Hepatic stellate cell (primary cell): ENCODE measurements around the gene ZNHIT2.

Experiments
- DNase-seq: peaks from one replicate; pipeline ENCODE4 v3.0.0; 2011; ENCODE audit warnings: low spot score

The ZNHIT2 gene

GRCh38 chr11:65134240-65134951 is 16.9 kb upstream of the ZNHIT2 start, which contains the start of gene SYVN1:
Gene SYVN1 (minus strand): TSS chr11:65134519. CDS start chr11:65133601, 918 bp downstream.
- DNase-seq, result peak; percentile 97

- no peak for DNase-seq
These were observed 16.2 kb upstream of the ZNHIT2 start for GRCh38 chr11:65133724-65134123.

DNA sequence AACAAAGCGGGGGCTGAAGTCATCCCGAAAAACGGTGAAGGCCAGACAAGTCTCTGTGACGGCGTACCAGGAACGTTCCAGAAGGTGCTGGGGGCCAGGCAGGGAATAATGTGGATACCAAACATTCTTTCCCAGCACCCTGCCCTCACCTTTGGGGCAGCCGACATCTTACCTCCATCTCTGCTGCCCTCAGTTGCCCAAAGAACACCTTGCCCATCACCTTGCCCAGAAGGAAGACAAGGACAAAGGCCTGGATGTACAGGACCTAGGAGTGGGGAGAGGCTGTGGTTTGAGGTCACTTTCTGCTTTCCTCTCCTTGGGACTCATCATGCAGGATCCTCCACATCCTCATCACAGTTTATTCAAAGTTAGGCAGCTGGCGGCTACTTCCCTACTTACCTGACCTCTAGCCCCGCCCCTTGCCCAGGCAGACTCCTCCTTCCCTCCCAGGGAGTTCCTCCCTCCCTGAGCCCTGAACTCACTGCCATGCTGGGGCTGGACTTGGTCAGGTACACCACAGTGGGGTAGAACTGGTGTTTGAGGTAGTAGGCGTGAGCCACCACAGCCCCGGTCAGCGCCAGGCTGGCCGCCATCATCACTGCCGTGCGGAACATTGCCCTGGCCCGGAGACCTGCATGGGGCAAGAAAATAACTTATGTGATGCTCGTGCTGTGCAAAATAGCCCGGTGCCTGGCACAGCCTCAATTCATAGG is 15.6 kb upstream of the ZNHIT2 start:
- DNase-seq, result no peak

- no peak for DNase-seq
These were observed 14.9 kb upstream of the ZNHIT2 start for GRCh38 chr11:65132238-65132987.

DNA sequence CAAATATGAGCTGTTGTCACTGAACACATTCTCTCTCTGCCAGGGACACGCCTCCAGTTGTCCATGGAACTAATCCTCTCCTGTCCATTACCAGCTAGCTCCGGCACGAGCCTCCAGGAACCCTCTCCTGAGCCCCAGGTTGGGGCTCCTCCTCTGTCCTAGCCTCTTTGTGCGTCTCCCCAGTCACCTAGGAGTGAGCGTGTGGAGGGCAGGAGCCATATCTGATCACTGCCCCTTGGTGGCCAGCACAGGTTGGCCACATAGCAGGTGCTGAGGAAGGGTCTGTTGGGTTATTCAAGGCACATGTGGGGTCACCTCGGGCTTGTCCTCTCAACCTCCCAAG is 14.4 kb upstream of the ZNHIT2 start:
- no peak for DNase-seq

GRCh38 chr11:65131417-65131776 is 13.9 kb upstream of the ZNHIT2 start:
- no peak for DNase-seq

- no peak for DNase-seq
These were observed 13.3 kb upstream of the ZNHIT2 start for GRCh38 chr11:65130631-65131416.

DNA sequence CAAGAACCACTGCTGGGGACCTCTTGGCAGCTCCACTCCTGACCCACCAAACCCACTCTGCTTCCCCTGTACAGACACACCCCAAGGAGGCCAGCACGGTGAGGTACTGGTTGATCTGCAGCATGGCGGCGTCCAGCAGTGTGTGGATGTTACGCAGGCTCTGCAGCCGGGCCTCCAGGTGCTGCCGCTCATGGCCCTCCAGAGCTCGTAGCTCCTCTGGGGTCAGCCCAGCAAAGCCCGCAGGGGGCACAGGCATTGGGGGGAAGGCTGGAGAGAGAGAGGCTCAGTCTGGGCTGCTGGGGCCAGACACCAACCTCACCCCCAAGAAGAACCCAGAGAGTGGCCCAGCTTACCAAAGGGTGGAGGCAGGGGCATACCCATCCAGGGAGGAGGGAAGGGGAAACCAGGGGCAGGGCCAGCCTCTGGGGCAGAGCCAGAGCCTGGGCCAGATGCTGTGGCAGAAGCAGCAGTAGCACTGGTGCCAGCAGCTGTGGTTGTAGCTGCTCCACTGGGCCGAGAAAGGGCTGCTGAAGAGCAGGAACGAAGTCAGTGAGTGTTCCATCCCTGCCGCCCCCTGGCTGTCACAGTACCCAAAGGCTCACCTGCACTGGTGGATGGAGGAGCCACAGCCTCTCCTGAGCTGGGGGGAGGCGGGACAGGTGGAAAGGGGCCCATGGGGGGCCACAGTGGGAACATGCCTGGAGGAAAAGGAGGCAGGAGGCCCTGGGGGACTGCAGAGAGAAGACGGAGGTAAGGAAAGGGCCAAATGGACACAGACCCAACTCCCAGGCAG is 12.3 kb upstream of the ZNHIT2 start:
- DNase-seq, result no peak

DNA sequence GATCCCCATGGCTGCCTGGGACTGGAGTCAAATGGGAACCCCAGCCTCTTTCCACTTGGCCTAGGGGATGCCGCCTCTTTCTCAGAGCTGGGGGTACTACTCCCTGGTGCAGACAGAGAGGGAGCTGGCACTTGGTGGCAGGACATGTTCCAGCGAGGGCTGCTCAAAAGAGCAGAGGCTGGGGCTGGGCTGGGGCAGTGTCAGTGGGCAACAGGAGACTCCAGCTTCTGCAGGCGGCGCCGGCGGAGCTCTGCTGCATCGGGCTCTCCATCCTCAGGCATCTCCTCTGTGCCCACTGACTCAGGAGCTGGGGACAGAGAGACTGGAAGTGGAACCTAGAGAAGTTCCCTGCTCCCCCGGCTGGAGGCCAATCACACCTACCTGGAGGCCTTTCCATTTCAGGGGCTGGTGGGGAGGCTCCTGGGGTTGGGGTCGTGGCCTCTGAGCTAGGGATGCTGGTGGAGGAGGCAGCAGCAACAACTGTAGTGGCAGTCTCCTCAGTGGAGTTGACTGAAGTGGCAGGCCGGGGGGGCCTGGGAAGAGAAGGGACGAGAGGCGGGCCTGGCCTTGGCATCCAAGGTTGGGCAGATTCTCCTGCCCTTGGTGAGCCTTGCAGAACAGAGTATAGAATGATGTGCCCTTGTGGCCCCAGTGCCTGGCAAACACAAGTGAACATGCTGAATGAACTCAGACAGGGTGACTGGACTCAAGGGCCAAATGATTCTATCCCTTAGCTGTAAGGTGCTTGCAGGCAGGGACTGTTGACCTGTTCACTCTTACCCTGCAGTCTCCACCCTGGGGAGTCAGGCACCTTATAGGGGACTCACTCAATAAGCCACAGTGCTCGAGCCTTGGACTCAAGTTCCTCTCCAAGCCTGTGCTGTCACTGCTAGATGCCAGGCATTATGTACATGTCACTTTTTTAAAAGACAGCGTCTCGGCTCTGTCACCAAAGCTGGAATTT is 11.0 kb upstream of the ZNHIT2 start:
- no peak for DNase-seq

GRCh38 chr11:65127473-65128181 is 10.1 kb upstream of the ZNHIT2 start:
- DNase-seq, result no peak

GRCh38 chr11:65126624-65127274 is 9.2 kb upstream of the ZNHIT2 start:
- DNase-seq, result no peak

DNA sequence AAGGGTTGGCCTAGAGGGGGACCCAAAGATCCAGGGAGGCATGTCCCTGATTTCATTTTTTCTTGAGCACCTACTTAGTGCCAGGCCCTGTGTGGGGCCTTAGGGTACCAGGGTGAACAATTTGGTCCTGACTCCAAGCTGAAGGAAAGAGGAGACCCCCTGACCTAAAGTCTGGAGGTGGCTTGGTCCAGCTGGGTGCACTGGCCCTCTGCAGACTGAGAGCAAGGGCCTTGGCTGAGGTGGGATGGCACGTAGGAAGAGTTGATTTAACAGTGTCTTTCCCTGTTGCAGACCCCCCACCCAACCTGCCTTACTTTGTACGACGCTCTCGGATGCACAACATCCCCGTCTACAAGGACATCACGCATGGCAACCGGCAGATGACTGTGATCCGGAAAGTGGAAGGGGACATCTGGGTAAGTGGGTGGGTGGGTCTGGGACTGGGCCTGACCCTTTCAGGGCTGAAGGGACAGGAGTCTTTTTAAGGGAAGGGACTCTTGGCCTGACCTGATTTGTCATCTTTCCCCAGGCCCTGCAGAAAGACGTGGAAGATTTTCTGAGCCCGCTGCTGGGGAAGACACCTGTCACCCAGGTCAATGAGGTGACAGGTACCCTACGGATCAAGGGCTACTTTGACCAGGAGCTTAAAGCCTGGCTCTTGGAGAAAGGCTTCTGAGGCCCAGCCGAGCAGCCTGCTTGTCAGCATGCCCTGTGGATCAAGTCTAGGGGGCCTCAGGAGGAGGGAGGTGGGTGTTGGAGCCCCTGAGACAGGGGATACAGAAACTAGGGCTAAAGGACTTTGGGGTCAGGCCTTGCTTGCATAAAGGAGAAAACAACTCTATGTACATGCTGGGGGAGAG is 7.9 kb upstream of the ZNHIT2 start:
- no peak for DNase-seq

DNA sequence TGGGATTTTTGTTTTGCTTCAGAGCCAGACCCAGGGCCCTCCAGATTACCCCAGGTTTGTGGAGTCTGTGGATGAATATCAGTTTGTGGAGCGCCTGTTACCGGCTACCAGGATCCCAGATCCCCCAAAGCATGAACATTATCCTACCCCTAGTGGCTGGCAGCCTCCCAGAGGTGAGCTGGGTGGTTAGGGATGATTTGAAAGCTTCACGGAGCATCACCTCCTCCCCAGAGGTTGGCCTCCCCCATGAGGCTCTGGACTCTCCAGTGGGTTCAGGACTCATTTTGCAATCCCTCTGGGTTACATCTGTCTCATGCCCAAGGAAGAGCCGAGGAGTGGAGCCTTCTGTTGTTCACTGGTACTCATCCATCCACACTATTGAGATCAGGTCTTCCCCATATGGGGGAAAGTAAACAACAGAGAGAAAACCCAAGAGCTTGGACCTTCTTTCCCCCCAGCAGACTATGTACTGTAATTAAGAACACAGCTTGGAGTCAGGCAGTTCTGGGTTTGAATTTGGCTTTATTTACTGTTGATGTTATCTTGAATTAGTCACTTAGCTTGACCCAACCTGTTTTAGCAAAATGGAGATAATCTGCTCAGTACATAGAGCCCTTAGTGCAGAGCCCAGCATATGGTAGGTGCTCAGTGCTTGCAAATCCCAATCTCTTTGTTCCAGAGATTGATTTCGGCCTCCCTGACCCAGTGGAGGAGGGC is 7.1 kb upstream of the ZNHIT2 start:
- DNase-seq, result no peak

DNA sequence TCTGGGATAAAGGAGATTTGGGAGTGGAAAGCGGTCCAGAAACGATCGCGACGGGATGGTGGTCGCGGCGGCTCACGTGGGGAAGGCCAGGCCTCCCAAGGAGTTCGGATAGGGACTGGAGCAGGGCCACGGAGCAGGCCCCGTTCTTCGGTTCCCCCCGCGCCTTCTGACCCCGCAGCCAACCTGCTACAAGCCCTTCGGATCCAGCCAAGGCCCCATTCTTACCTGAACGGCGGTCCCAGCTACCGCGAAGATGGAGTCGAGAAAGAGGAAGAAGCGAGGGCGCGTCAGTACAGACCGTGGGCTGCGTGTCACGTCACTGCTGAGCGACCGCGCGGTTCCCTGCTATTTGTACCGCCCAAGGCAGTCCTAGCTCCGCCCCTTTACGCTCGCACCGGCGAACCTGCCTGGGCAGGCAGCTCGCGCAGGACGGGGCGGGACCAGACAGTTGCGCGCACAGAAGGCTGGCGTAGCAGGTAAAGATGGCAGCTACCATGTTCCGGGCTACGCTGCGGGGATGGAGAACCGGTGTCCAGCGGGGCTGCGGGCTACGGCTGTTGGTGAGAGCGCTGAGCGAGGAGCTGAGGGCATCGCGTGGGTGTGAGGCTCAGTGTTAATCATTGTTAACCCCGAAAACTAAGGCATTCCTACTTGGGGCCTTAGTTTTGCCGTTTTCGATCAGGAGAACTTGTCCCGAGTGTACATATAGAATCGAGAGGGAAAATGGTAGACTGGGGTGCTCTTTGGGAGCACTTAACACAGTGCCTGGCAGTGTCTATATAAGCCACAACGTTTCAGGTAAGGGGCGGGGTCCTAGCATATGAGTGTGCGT is 4.6 kb upstream of the ZNHIT2 start, which contains the start of the genes FAU and MRPL49:
Gene FAU, minus strand, starts transcription at position 270 of the 832 bp plus-strand sequence. CDS start 321 bp downstream, outside the sequence.
Gene MRPL49, plus strand, starts transcription at position 457 of the 832 bp plus-strand sequence. Its CDS starts 26 bp downstream, at position 483.
- DNase-seq, result peak; percentile 98

DNA sequence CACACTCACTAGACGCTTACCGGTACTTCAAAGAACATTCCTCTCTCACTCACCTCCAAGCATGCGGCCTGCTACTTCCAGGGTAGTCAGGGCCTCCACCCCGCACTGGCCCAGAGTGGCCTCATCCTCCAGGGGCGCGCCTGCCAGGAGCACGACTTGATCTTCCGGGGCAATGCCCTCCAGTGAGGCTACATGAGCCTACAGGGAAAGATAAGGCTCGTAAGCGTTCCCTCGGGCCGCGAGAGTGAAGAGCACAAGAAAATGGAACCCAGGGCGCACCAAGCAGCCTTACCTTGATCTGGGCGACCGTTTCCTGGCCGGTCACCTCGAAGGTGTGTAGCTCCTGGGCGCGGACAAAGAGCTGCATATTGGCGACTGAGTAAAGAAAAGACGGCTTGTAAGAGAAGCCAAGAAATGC is 4.0 kb upstream of the ZNHIT2 start:
- no peak for DNase-seq

DNA sequence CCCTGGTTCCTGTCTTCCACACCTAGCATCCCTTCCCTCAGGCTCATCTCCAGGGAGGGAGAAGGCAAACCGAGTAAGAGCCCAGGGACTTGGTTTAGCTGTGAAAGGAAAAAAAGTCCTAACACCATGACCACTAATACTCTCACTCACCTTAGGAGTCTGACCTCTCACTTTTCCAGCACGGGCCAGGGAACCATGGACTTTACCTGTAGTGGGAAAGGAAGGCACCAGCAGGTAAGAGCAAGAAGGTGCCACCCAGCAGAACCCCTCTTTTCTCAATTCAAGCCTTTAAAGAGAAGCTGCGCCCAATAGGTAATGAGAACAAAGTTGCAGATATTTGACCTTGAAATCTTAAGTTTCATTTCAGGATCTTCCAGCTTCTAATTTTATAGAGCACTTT is 3.3 kb upstream of the ZNHIT2 start:
- no peak for DNase-seq
